H1 (cell line): ENCODE data around the gene MRM2. TPM values are rescaled to one million over a fixed set of nuclear protein-coding genes. Genes with fewer than 3 reads are reported as not detected.

Experiments
- CEBPB ChIP-seq: IDR thresholded peaks from 2 replicates; pipeline ENCODE4 v1.6.1; 2012; ENCODE audit warnings: low read depth, low read length
- CHD1 ChIP-seq: IDR thresholded peaks from 2 replicates; pipeline ENCODE4 v1.6.1; 2012; ENCODE audit warnings: low read depth, low read length, improper control_type of control experiment
- GTF2F1 ChIP-seq: IDR thresholded peaks from 2 replicates; pipeline ENCODE4 v1.6.1; 2012; ENCODE audit warnings: low read depth, low read length, improper control_type of control experiment, borderline replicate concordance
- TBP ChIP-seq: IDR thresholded peaks from 2 replicates; pipeline ENCODE4 v1.6.1; 2011; ENCODE audit warnings: low read depth, low read length, improper control_type of control experiment
- polyA plus RNA-seq, 7 experiments: library from polyadenylated mRNA; depleted of rRNA in 3 of 7; stranded (reverse) in 5 of 7; unstranded in 2 of 7; fragments of >200 nt in 5 of 7; fragments of 200-250 nt in 2 of 7; gene quantifications; 1 replicate in 5 of 7; 2 replicates in 1 of 7; 4 replicates in 1 of 7; pipeline versions ENCODE4 v1.2.1 to v1.2.3, GENCODE V29; 2011 to 2013; ENCODE audit warnings: missing spikeins in 2 of 7, mixed read lengths in 2 of 7
- total RNA-seq: library from RNA; stranded (reverse); fragmentation: NEBNext Ultra II Directional; extraction: Animal tissue kit (Norgen Biotek cat#: 25700); gene quantifications from 2 replicates; pipeline ENCODE4 v1.2.1, GENCODE V29; 2021

The MRM2 gene
- total and polyA plus RNA-seq, 2 of the 8 experiments (the other 6 are each of a cell fraction or from before 2014, with no cell fraction given): 17.2 to 38.6 TPM

DNA sequence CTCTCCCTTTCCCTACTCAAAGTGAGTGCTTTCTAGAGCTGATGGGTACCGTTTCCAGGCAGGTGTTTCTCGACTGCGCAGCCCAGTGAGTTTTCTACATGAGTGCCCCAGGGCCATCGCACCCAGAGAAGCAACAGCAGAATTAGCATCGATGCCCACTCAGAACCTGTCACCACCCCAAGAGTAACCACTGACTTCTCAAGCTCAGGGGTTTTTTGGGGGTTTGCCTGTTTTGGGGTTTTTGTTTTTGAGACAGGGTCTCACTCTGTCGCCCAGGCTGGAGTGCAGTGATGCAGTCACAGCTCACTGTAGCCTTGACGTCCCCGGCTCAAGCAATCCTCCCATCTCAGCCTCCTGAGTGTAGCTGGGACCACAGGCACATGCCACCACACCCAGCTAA is 46.5 kb upstream of the MRM2 start (continued):
- TF ChIP-seq GTF2F1 (no peak), TBP (no peak), CHD1 (no peak), CEBPB (no peak)
- TF ChIP-seq, all 59 proteins: peak for 0
